BLaER1 treated with 17β-estradiol and CSF1 and Interleukin-3, amounts not matched to agents 10 nM and 100 nM (cell line): ENCODE data around the gene UPF2.
"Not testable (repeated sequence)": the region's sequence is repeated elsewhere in the genome, so short reads cannot be mapped to it uniquely, and the experiment has no call there.

ENCODE experiments used
- H3K27ac ChIP-seq, 11 experiments: shearing (Covaris generic); formaldehyde crosslinking; 2 replicates each; pipeline ENCODE4 v1.8.1; 2022
- H3K27me3 ChIP-seq, 11 experiments: shearing (Covaris generic); formaldehyde crosslinking; 2 replicates each; pipeline ENCODE4 v1.8.1; 2022
- H3K36me3 ChIP-seq, 11 experiments: shearing (Covaris generic); formaldehyde crosslinking; 2 replicates each; pipeline ENCODE4 v1.8.1; 2022
- H3K4me1 ChIP-seq, 10 experiments: shearing (Covaris generic); formaldehyde crosslinking; 2 replicates each; pipeline ENCODE4 v1.8.1; 2022
- H3K4me2 ChIP-seq, 11 experiments: shearing (Covaris generic); formaldehyde crosslinking; 2 replicates each; pipeline ENCODE4 v1.8.1; 2022
- H3K4me3 ChIP-seq, 10 experiments: shearing (Covaris generic); formaldehyde crosslinking; 2 replicates each; pipeline ENCODE4 v1.8.1; 2022
- H3K9ac ChIP-seq, 11 experiments: shearing (Covaris generic); formaldehyde crosslinking; 2 replicates each; pipeline ENCODE4 v1.8.1; 2022
- H3K9me3 ChIP-seq, 11 experiments: shearing (Covaris generic); formaldehyde crosslinking; replicated peaks in 1 of 11; 2 replicates each; pipeline ENCODE4 v1.8.1; 2022
- H4K20me1 ChIP-seq, 11 experiments: shearing (Covaris generic); formaldehyde crosslinking; 2 replicates each; pipeline ENCODE4 v1.8.1; 2022
- Cebpa-rat ChIP-seq, 11 experiments: shearing (Covaris generic); IDR thresholded peaks; 2 replicates each; pipeline ENCODE4 v1.8.1; 2022

UPF2 gene

DNA sequence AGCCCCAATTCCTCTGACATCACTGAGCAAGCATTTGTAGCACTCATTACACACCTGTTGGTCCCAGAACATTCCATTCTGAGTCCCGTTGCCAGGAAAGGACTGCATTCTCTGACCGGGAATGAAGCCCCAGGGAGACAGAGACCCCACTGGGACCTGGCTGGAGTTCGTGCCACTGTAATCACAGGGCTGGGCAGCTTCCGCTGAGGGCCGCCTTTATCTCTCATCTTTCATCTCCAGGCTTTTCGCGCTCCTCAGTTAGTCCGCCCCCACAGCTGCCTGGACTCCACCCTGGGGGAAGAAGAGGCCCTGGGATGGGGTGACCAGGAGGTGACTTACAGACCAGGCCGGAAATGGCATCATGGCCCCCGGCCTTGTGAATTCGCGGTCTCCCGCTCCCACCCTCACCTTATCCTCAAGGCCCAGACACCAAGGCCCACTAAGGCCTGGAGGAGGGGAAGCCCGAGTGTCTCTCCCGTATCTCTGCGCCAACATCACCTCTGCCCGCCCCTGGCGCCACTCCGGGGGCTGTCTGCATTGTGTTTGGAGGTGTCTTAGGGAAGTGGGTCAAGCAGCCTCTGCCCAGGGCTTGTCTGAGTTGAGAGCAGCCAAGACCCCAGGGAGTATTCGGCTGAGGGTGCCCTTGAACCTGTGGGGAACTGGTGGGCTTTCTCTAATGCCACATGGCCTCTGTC is 144.1 kb downstream of the UPF2 start:
- Histone ChIP-seq H3K36me3 (no peaks in the 10 kb centered on the region), H3K4me1 (no peaks in the 10 kb centered on the region), H3K27ac (no peak overlapping the region), H4K20me1 (no peaks in the 10 kb centered on the region; a peak in 1 of 22 replicates), H3K4me3 (no peak overlapping the region), H3K4me2 (no peak overlapping the region), H3K9ac (no peak overlapping the region), H3K9me3 (no peaks in the 10 kb centered on the region; a peak in 1 of 22 replicates), H3K27me3 (no peaks in the 10 kb centered on the region)
- TF ChIP-seq Cebpa-rat (IDR thresholded peaks at IDR 0.05), result no peak

DNA sequence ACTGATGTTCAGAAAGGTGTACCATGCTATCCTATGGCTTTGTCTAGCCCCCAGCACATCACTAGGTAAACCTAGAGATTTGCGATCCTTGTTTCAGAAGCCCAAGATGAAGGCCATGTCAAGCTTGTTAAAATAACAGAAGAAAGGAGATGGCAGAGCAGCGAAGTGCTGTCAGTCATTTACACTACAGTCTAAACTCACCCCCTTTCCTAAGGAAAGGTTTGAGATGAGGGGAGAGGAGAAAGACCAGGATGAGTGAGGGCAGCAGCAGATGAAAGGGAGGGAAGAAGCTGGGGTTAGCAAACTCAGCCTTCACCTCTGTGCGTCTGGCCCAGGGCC is 144.6 kb downstream of the UPF2 start:
- Histone ChIP-seq H3K4me3 (no peak overlapping the region), H3K27me3 (no peaks in the 10 kb centered on the region), H3K4me1 (no peaks in the 10 kb centered on the region), H3K9ac (no peak overlapping the region), H4K20me1 (no peaks in the 10 kb centered on the region; a peak in 1 of 22 replicates), H3K9me3 (no peaks in the 10 kb centered on the region; a peak in 1 of 22 replicates), H3K4me2 (no peak overlapping the region), H3K36me3 (no peaks in the 10 kb centered on the region), H3K27ac (no peak overlapping the region)
- TF ChIP-seq Cebpa-rat (IDR thresholded peaks at IDR 0.05), result no peak

DNA sequence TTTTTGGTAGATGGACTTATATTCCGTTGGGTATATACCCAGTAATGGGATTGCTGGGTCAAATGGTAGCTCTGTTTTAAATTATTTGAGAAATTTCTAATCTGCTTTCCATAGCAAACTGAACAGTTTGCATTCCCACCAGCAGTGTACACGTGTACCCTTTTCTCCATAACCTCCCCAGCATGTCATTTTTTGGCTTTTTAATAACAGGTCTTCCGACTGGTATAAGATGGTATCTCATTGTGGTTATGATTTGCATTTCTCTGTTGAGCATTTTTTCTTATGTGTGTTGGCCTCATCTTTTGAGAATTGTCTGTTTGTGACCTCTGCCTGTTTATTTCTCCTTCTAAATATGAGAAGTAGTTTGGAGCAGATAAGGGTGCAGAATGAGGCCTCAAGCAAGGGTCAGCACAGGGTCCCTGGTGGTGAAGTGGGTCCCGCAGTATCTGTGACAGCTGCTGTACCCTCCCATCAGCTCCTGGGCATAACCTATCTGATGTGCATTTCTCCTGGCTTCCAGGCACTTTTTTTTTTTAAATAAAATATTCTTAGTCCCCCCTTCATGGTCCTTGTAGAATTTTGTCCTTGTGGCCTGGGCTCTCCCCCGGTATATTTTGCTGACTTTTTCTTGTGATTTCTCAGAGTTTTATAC is 145.9 kb downstream of the UPF2 start:
- no peak overlapping the region for H3K27ac ChIP-seq
- no peaks in the 10 kb centered on the region for H3K36me3 ChIP-seq
- no peak for TF ChIP-seq Cebpa-rat (IDR thresholded peaks at IDR 0.05)
- H3K9me3 ChIP-seq, result no peaks in the 10 kb centered on the region; a peak in 1 of 22 replicates
- H3K4me1 ChIP-seq, result no peaks in the 10 kb centered on the region
- no peak overlapping the region for H3K4me3 ChIP-seq
- H3K9ac ChIP-seq, result no peak overlapping the region
- no peaks in the 10 kb centered on the region; a peak in 1 of 22 replicates for H4K20me1 ChIP-seq
- H3K27me3 ChIP-seq, result no peaks in the 10 kb centered on the region
- H3K4me2 ChIP-seq, result no peak overlapping the region

DNA sequence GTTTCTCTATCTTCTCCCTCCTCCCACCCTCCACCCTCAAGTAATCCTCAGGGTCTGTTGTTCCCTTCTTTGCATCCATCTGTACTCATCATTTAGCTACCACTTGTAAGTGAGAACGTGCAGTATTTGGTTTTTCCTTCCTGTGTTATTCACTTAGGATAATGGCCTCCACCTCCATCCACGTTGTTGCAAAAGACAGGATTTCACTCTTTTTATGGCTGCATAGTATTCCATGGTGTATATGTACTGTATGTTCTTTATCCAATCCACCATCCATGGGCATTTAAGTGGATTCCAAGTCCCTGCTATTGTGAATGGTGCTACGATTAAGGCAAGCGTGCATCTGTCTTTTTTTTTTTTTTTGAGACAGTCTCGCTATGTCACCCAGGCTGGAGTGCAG is 147.0 kb downstream of the UPF2 start:
- H3K27ac ChIP-seq, result no peak overlapping the region
- H4K20me1 ChIP-seq, result no peaks in the 10 kb centered on the region; a peak in 1 of 22 replicates
- H3K4me1 ChIP-seq, result peaks cover 0 to 9% (median 4%) of the 10 kb centered on the region in 10 experiments; a peak in 7 of 20 replicates

DNA sequence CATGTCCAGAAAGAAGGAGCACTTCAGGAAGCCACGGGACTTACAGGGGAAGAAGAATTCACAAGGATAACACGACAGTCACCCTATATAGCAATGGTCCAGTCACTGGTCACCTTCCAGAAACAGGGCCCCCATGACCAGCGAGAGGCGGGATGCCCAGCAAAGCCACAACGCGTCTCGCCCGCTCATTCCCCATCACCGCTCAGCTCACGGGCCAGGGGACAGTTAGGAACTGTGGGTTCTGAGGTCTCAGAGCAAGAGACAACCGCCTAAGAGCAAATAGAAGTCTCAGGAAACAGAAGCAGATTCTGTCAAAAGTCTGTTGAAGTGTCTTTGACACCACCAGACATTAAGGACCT is 147.5 kb downstream of the UPF2 start:
- Histone ChIP-seq H3K27ac (no peak overlapping the region), H4K20me1 (no peaks in the 10 kb centered on the region; a peak in 1 of 22 replicates), H3K9ac (no peak overlapping the region), H3K4me2 (no peak overlapping the region), H3K27me3 (no peaks in the 10 kb centered on the region), H3K4me3 (no peak overlapping the region), H3K4me1 (peaks cover 0 to 9% (median 4%) of the 10 kb centered on the region in 10 experiments; a peak in 7 of 20 replicates), H3K9me3 (no peaks in the 10 kb centered on the region; a peak in 1 of 22 replicates), H3K36me3 (no peaks in the 10 kb centered on the region)
- TF ChIP-seq Cebpa-rat (IDR thresholded peaks at IDR 0.05), result no peak

More for the DNA sequence above, 147.0 kb downstream of the UPF2 start:
- Histone ChIP-seq H3K9ac (no peak overlapping the region), H3K27me3 (no peaks in the 10 kb centered on the region), H3K4me2 (no peak overlapping the region), H3K9me3 (no peaks in the 10 kb centered on the region; a peak in 1 of 22 replicates), H3K4me3 (no peak overlapping the region), H3K36me3 (no peaks in the 10 kb centered on the region)
- TF ChIP-seq Cebpa-rat (IDR thresholded peaks at IDR 0.05), result no peak

DNA sequence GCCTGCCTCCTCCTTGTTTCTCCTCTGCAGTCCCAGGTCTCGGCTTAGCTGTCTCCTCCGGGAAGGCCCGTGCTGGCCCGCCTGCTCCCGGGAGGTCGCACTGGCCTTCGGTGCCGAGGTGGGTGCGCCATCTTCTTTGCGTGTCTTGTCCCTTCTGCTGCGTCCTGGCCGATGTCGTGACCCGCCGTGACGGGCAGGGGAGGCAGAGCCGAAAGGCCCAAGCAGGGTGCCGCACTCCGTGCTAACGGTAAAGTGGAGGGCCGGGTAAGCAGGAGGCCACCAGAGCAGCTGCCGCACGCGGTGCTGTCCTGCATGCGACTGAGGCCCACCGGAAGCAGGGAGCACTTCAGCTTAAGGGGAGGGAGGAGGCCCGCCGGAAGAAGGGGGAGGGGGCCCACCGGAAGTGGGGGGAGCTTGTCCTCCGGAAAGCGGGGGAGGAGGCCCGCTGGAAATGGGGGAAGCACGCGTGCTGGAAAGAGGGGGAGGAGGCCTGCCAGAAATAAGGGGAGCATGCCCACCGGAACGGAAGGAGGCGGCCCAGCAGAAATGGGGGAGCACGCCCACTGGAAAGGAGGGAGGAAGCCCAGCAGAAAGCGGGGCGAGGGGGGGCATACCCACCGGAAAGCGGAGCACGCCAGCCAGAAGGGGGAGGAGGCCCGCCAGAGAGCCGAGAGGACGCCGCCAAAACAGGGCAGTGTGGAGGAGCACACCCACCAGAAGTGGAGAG is 148.1 kb downstream of the UPF2 start:
- Histone ChIP-seq H3K4me1 (peaks cover 0 to 9% (median 4%) of the 10 kb centered on the region in 10 experiments; a peak in 7 of 20 replicates), H3K36me3 (no peaks in the 10 kb centered on the region), H3K27me3 (no peaks in the 10 kb centered on the region), H3K9me3 (no peaks in the 10 kb centered on the region; a peak in 1 of 22 replicates), H3K9ac (no peak overlapping the region), H3K4me2 (no peak overlapping the region), H3K27ac (no peak overlapping the region), H4K20me1 (no peaks in the 10 kb centered on the region; a peak in 1 of 22 replicates), H3K4me3 (no peak overlapping the region)
- no peak for TF ChIP-seq Cebpa-rat (IDR thresholded peaks at IDR 0.05)

DNA sequence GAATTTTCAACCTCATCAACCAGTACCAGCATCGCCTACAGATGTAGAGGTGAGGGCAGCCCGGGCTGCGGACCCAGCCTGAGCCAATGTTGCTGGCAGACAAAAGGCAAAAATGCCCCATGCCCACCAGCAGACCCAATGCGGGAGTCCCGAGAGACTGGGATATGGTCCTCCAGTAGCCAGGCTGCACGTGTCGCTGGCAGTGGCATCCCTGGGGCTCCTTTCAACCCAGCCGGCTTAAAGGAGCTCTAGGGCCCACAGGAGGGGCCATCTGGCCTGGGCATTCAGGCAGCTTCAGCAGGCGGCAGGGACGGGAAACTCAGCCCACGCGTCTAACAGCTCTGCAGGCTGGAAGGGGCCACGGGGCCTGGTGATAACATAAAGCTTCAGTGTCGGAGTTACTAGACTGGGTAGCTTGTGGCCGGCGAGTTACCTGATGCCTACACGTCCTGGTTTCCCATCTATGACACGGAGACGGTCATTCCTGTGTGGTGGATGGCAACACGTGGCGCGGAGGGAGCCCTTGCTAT is 148.8 kb downstream of the UPF2 start:
- Histone ChIP-seq H3K36me3 (no peaks in the 10 kb centered on the region), H3K9ac (no peak overlapping the region), H3K4me3 (no peak overlapping the region), H4K20me1 (no peaks in the 10 kb centered on the region; a peak in 1 of 22 replicates), H3K27me3 (no peaks in the 10 kb centered on the region), H3K4me2 (no peak overlapping the region), H3K4me1 (peaks cover 0 to 9% (median 4%) of the 10 kb centered on the region in 10 experiments; a peak in 7 of 20 replicates), H3K9me3 (no peaks in the 10 kb centered on the region; a peak in 1 of 22 replicates), H3K27ac (no peak overlapping the region)
- TF ChIP-seq Cebpa-rat (IDR thresholded peaks at IDR 0.05), result no peak

DNA sequence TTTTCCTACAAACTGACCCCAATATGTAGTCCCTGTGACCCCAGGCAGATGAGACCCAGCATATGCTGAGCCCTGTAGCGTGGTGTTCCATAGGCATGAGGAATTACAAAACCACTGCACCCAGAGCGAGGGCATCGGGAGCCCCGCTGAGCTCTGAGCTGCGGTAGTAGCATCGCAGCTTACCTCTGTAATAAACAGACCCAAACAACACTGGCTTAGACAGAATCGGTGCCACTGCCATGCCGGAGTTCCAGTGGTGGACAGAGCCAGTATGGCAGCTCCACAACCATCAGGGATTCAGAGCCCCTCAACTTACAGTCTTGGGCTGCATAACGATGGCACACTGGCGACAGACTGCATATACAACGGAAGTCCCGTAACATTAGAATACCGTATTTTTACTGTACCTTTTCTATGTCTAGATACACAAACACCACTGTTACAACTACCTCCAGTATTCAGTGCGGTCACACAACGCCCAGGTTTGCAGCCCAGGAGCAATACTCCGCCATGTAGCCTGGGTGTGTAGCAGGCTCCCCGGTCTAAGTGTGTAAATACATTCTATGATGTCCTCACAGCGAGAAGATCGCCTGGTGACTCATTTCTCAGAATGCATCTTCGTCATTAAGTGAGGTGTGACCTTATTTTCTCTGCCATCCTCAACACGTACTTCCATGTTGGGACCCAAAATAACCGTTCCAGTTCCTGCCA is 150.7 kb downstream of the UPF2 start:
- Histone ChIP-seq H3K4me3 (no peak overlapping the region), H3K9me3 (no peaks in the 10 kb centered on the region; a peak in 1 of 22 replicates), H3K27ac (no peak overlapping the region), H3K4me1 (peaks cover 3 to 17% (median 11%) of the 10 kb centered on the region in 10 experiments), H4K20me1 (no peaks in the 10 kb centered on the region; a peak in 1 of 22 replicates), H3K9ac (no peak overlapping the region), H3K36me3 (no peaks in the 10 kb centered on the region), H3K27me3 (no peaks in the 10 kb centered on the region), H3K4me2 (no peak overlapping the region; a peak in 1 of 22 replicates)
- no peak for TF ChIP-seq Cebpa-rat (IDR thresholded peaks at IDR 0.05)

DNA sequence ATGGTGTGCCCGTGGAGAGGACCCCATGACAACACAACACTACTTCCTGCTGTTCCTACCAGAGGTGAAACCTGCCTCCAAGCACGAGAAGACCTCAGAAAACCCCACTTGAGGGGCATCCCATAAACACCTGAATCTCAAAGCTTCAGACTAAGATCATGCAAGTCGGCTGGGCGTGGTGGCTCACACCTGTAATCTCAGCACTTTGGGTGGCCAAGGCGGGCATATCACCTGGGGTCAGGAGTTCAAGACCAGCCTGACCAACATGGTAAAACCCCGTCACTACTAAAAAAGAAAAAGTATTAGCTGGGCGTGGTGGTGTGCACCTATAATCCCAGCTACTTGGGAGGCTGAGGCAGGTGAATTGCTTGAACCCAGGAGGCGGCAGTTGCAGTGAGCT is 153.3 kb downstream of the UPF2 start:
- peaks cover 13 to 32% (median 25%) of the 10 kb centered on the region in 10 experiments for H3K4me1 ChIP-seq
- H3K4me3 ChIP-seq, H4K20me1 ChIP-seq, H3K9me3 ChIP-seq, H3K27me3 ChIP-seq, H3K27ac ChIP-seq, H3K4me2 ChIP-seq, H3K36me3 ChIP-seq, H3K9ac ChIP-seq: not testable (repeated sequence)
